GM19463 (cell line): ENCODE results near the gene ANGPTL4.

Source experiments
- ATAC-seq: cut with Tn5 transposase; IDR thresholded peaks from one replicate; pipeline ENCODE4 v1.9.1; 2021; ENCODE audit warnings: mild to moderate bottlenecking, moderate library complexity; ENCODE audit not compliant: unreplicated experiment

The ANGPTL4 gene

DNA sequence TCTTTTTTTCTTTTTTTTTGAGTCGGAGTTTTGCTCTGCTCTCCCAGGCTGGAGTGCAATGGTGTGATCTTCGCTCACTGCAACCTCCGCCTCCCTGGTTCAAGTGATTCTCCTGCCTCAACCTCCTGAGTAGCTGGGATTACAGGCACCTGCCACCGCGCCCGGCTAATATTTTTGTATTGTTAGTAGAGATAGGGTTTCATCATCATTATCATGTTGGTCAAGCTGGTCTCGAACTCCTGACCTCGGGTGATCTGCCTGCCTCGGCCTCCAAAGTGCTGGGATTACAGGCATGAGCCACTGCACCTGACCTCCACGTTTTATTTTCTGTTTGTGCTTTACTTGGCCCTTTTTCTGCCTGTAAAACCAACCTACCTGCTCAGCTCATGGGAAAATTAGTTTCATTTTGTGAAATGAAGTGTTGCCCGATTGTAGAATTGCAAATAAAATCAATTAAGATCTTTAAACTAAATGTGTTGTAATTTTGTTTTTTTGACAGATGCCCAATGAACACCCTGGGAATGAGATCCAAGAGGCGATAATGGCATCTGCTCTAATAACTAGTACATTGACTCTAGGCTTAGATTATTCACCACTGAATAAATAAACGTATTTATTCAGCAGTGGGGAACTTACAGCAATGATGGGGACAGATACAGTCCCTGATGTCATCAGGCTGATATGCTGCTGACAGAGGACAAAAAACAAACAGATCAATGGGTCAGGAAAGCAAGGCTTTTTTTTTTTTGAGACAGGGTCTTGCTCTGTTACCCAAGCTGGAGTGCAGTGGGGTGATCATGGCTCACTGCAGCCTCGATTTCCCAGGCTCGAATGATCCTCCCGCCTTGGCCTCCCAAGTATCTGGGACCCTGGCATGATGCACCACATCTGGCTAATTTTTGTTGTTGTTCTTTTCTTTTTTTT, 24.0 kb downstream of the ANGPTL4 start:
- no peak for ATAC-seq

DNA sequence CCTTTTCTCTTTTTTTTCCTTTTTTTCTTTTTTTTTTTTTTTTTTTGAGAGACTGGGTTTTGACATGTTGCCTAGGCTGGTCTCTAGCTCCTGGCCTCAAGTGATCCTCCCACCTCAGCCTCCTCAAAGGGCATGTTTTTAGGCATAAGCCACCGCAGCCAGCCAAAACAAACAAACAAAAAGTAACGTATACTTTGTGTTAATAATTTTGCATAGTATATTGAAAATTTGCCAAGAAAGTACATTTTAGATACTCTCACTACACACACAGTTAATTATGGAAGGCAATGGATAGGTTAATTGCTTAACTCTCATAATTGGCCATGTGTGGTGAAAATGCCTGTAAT, 24.6 kb downstream of the ANGPTL4 start:
- ATAC-seq: no peak

DNA sequence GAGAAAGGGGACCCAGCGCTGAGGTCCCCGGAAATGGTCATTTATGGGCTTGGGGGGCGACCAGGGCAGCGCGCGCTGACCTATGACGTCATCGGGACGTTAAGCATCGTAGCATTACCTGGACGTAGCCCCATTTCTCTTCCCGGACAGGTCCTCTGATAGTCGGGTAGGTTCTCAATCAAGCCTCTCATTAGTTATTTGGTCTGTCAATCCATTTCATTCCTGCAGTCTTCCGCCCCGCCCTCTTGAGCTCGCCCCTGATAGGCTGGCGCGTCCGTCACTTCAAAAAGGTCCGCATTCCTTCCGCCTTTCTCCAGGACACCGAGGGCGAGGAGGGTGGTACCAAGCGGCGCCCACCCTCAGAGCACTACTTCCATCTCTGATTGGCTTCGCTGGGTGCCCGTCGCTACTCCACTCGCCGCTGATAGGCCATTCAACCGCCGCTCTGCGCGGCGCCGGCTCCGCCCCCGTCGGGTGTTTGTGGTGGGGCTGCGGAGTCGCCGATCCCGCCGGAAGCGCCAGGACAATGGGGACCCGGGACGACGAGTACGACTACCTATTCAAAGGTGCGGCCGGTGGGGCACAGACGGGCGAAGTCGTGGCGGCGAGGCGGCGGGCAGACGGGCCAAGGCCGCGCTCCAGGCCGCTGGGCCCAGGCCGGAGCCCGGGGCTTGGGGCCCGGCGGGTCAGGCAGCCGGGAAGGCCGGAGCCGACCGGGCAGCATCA, 26.1 kb downstream of the ANGPTL4 start, which contains the start of gene RAB11B:
Gene RAB11B (plus strand): TSS at position 470 of the 726 bp plus-strand sequence. CDS start 57 bp downstream, at position 527.
- ATAC-seq: peak; percentile 90

DNA sequence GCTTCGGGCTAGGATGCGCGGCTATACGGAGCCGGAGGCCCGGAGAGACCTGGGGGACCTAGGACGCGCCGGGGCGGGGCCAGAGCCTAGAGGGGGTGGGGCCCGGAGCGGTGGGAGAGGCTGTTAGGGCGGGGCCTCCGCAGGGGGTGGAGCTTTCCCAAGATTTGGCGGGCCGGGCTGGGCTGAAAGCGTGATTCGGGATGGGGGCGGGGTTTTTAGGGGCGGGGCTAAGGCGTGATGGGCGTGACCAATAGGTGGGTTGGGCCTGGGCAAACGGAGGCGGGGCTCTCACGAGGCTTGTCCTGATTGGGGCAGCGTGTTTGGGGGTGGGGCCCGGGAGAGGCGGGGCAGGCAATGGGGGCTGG, 26.6 kb downstream of the ANGPTL4 start:
- ATAC-seq: peak; percentile 29

DNA sequence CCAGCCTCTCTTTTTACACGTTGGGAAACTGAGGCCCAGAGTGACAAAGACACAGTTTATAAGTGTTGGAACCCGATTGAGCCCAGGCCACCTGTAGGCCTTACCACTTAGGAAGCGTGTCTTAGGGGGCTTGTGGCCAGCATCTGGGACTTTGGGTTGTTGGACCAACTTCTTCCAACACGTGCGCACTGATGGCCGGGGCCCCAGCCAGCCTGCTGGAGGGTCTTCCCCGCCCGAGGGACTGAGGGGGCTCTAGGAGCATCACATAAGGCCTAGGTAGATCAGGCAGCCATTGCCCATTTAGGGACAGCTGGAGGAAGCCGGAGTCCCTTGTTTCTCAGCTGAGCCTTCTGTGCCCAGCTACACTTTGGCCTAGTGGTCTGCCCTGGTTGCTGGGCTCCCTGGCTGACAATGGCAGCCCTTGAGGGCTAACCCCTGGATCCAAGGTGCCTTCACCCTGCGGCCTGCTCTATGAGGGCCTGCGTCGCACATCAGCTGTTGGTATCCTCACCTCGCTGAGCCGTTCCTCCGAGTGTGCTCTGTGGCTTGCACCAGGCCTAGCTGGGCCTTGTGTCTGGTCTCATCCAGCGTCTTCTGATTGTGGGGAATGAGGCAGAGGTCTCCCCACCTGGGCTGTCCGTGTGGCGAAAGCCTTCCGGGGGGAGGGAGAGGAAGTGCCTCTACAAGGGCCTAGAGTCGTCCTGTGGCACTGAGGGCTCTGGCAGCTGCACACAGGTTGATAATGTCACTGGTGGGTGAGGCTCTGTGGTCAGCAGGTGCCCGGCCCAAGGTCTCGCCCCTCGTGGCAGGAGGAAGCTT, 27.5 kb downstream of the ANGPTL4 start:
- ATAC-seq: no peak

DNA sequence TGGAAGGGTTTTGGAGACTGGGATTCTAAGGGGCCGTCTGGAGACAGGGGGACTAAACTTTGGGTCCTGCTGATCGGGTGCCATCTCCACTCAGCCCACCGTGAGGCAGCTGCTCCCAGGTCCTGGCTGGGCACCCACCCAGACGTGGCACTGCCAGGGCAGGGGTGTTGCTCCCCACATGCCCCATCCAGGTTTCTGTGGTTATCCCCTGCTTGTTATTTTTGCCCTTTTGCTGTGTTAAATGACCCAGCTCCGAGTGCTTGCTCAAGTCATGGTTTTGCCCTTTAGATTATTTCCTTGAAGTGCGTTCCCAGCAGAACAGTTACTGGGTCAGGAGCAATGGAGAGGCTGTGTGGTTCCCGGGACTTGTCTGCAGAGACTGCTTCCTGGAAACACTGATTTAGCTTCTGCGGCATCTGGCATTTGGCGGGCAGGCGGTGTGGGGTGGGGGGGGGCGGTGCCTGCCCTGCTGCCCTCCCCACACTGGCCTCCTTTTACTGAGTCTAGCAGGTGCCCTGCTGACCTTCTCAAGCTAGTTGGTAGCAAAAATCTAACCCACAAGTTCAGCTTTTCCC, 28.1 kb downstream of the ANGPTL4 start:
- ATAC-seq: no peak

DNA sequence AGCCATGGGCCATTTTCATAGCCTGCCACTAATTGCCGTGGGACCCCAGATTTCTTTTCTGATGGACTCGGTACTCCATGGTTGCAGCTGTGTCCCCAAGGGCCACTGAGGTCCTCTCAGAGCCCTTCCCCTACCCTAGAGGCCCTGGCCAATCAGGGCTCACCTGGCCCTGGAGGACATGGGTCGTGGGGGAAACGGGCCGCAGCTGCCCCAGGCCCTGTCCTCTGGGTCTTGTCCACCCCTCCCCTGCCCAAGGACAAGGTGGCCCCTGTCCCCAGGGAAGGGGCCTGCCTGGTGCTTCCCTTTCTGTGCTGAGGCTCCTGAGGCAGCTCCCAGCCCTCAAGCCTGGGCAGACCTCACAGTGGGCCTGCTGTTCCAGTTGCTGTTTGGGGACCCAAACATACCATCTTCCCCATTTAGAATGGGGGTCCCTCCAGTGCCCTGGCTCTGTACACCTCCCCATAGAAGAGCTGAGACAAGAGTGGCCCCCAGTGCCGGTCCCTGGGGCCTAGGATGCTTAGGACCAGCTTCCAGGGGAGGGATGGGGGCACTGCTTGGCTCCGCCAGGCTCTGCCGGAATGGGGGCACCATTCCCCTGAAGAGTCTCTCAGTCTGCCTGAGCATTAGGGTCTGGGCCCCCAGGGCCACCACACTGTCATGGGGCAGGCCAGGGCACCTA, 29.4 kb downstream of the ANGPTL4 start:
- ATAC-seq: no peak

DNA sequence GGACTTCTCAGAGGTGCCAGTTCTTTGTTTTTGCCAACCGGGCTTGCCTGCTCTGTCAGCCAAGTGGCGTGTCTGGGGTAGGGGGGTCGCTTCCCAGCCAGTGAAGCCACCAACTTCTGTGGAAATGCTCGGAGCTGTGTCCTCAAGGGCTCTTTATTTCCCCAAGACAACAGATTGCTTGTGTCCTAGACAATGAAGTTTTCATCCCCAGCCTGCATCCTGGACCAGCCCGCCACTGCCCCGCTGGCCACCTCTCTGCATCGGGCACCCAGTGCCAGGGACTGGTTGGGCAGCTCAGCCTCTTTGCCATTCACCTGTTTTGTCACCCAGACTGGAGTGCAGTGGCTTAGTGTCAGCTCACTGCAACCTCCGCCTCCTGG, 29.9 kb downstream of the ANGPTL4 start:
- ATAC-seq: no peak

DNA sequence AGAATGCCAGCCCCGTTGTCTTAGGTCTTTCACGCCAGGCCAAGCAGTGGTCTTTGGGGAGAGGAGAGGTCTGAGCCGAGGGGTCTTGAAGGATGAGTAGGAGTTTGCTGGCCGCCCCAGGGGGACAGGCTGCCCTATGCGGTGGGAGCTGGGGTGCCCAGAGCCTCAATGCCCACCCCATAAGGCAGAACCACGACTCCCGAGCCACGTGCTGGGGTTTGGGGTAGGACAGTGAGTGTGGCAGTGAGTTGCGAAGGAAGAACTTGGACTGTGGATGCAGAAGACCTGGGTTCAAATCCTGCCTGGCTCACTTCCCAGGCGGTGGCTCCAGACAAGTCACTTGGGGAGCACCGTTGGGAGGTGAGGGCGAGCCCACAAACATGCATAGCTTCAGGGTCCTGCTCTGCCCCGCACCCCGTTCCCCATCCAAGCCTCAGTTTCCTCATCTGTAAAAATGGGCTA, 31.7 kb downstream of the ANGPTL4 start:
- ATAC-seq: no peak

DNA sequence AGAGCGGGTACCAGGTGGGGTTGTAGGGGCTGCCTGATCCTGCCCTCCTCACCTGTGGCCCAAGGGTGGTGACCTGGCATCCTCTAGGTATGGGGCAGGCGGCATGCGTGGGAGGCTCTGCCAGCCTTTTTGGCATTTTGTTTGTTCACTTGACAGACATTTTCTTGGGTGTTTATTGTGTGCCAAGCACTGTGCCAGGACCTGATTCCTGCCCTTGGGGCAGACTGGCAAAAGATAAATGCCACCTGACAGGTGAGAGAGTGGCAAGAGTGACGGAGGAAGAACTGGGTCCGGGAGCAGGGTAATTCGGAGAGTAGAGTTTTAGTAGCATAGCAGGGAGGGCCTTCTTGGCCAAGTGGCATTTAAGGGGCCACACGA, 32.2 kb downstream of the ANGPTL4 start:
- ATAC-seq: no peak

DNA sequence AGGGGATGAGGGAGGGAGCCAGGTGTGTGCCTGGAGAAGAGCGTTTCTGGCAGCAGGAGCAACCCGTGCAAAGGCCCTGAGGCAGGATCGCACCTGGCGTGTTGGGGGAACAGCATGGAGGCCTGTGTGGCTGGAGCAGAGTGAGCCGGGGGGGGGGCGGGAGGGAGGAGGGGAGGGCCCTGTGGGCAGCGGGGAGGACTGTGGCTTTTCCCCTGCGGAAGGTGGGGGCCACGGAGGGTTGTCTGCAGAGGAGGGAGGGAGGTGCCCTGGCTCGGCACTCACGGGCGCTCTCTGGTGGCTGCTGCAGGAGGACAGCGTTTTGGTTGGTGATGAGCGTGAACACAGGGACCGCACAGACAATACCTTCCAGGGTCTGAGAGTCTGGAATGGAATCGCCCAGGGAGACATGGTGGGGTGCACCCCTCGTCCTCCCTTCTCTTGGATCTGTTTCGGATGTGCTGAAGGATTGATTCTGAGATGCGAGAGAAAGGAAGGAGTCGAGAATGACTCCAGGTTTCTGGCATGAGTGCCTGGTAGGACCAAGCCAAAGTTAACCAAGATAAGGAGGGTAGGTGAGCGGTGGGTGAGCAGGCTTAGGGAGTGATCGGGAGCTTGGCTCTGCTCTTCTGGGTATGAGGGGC, 32.7 kb downstream of the ANGPTL4 start:
- no peak for ATAC-seq

DNA sequence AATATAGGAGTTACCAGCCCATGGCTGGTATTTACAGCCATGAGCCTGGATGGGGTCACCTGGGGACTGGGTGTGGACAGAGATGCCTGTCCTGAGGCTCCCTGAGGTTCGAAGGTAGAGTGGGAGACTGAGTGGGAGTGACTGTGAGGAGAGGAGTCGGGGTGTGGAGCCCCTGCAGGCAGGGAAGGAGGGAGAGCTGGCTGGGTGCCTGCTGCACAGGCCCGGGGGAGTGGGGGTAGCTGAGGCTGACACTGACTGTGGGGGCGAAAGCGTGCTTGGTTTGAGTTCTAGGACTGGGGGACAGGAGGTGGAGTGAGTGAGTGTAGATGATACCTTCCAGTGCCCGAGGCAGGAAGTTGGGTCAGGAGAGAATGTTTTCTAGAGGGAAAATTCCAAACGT, 33.3 kb downstream of the ANGPTL4 start:
- ATAC-seq: no peak

DNA sequence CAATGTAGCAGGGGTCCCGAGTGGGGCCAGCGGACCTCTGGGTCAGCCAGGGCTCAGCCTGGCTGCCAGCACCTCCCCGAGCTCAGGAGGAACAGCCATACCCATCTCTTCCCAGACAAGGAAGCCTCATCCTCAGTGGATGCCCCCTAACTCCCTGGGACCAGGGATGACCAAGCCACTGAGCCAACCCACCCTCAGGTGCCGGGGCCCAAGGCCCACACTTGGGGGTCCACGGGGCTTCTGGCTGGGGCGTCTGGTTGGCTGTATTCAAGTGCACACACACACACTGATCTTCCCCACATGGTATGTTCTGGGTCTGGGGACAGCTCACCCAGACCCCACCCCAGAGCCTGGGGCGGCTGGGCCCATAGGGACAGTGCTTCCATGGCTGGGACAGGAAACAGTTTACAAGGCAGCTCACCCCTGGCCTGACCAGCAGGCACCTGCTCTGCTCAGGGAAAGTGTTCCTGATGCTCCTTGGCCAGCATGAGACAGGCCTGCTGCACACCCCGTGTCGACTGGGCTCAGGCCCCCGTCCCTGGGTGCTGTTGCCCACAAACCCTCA, 33.9 kb downstream of the ANGPTL4 start:
- no peak for ATAC-seq

DNA sequence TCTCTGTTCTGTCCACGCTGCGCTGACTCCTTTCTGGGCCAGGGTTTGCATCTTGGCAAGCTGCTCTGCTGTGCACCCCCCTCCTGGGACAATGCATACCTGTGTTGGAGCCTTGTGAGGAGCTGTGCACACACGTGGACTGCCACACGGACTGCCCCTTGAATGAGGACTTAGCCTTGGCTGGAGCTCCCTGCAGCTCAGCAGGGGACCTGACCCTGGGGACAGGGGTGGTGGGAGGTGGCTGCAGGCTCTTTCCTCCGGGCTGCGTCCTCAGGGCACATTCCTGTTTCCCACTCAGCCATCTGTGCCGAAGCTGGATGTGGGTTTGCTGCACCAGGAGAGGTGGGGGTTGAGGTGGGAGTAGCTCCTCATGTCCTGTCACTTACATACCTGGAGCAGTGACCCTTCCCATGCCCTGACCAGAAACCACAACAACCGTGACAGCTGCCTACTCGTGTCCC, 34.4 kb downstream of the ANGPTL4 start:
- ATAC-seq: no peak

DNA sequence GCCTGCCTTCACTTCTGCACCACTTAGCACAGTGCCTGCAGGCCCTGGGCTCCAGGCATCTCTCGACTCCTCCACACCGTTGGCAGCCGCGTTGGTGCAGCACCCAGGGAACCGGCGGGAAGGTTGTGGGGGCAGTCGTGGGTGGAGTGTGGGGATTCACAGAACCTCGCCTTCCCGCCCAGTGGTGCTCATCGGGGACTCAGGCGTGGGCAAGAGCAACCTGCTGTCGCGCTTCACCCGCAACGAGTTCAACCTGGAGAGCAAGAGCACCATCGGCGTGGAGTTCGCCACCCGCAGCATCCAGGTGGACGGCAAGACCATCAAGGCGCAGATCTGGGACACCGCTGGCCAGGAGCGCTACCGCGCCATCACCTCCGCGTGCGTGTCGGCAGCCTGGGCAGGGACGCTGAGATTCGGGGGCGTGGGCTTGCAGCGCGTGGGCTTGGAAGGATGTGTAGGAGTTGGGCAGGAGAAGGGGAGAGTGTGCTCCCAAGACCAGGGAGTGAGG, 35.8 kb downstream of the ANGPTL4 start:
- no peak for ATAC-seq

DNA sequence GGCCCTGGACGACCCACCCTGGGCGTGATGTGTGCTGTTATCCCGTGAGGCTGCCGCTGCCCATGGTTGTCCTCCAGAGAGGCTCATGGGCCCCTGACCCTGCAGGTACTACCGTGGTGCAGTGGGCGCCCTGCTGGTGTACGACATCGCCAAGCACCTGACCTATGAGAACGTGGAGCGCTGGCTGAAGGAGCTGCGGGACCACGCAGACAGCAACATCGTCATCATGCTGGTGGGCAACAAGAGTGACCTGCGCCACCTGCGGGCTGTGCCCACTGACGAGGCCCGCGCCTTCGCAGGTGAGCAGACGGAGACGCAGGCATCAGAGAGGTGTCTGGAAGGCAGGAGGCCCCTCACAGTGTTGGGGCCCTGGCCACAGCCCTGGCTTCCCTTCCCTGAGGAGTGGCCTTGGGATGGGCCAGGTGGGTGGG, 38.0 kb downstream of the ANGPTL4 start:
- no peak for ATAC-seq

DNA sequence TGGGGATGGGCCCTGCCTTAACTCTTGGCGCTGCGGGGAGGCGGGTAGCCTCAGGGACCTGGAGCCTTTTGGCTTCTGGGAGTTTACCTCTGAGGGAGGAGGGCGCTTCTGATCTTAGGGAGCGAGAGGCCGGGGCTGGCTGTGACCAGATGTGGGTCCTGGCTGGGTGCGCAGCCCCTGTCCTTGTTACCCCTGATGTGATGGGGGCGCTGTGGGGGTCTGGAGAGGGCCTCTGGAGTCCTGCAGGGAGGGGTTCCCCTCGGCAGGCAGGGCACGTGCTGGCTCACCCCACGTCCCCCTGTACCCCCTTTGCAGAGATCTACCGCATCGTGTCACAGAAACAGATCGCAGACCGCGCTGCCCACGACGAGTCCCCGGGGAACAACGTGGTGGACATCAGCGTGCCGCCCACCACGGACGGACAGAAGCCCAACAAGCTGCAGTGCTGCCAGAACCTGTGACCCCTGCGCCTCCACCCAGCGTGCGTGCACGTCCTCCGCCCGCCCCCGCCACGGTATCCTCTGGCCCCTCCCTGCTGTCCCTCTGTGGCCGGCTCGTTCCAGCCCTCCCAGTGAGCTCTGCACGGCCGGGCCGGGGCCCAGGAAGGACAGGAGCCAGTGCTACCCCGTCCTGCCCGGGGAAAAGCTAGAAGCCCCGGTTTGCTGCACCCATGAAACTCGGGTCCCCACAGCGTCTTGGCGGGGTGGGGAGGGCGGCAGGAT, 39.3 kb downstream of the ANGPTL4 start:
- ATAC-seq: no peak

DNA sequence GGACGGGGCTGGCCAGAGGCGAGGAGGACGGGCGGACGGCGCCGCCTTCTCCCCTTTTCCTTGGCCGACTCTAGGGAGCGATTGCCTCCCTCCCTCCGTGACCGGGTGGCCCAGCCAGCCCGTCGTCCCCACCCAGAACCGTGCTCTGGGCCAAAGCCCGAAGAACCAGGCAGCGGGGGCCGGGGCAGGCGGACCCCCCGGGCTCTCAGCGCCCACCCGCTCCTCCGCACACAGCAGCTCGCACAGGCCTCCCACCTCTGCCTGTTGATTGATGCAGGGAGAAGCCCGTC, 39.8 kb downstream of the ANGPTL4 start:
- ATAC-seq: no peak
